GM21576 (cell line): Measurements from ENCODE around the gene ASIC2.

ENCODE experiments used
- ATAC-seq: cut with Tn5 transposase; IDR thresholded peaks from one replicate; pipeline ENCODE4 v1.9.1; 2021; ENCODE audit warnings: mild to moderate bottlenecking, moderate library complexity; ENCODE audit not compliant: unreplicated experiment

The ASIC2 gene

GRCh38 chr17:33292981-33293867, at the start of gene ASIC2:
TSS of gene ASIC2 (minus strand) at chr17:33293295.
- ATAC-seq: no peak

DNA sequence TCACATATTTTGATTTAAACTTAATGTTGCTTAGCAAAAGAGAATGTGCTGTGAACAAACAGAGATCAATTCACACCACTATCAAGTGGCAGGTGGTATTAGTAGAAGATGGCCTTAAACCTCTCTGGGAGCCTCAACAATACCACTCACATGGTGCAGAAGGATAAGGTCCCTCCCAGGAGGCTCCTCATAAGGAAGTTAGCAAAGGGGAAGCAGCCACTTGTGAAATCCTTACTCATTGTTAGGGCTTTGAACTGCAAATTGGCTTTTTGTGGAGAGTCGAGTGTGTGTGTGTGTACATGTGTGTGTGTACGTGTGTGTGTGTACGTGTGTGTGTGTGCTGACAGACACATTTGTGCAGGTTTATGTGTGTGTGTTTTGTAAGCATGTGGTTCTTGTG, 48.9 kb upstream of the ASIC2 start:
- no peak for ATAC-seq

- ATAC-seq: no peak
Measured at GRCh38 chr17:33338242-33338641, 45.1 kb upstream of the ASIC2 start.

DNA sequence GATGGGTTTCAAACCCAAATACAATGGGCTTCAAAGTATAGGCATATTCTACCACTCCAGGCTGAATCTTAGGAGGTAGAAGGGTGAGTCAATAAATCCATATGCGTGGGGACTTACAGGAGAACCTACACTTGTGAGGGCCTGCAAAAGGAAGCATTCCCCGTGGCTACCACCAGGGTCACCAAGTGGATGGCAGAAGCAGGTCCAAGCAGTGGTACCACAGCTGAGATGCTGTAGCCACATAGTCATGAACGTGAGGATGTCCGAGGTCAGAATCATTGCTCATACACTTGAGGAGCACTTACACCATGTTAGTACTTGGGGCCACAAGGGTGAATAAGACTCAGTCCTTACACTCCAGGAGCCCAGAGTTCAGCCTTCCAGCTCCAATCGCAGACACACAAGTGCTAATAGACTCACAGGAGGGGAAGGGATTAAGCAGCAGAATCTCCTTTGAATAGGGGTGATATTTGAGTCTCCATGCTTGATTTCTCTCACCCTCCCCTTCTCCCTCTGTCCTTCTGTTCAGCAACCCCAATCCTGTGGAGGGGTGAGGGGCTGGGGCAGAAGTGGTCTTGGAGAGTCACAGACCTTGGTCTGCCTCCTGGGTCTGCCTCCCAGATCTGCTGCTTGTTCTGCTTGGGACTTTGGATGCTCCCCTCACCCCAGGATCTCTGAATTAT, 42.5 kb upstream of the ASIC2 start:
- ATAC-seq: no peak

GRCh38 chr17:33334703-33335102, 41.6 kb upstream of the ASIC2 start:
- ATAC-seq: no peak

- no peak for ATAC-seq
Measured at GRCh38 chr17:33330877-33331276, 37.8 kb upstream of the ASIC2 start.

GRCh38 chr17:33328129-33328528, 35.0 kb upstream of the ASIC2 start:
- ATAC-seq: no peak

- ATAC-seq: no peak
Measured at GRCh38 chr17:33324736-33325135, 31.6 kb upstream of the ASIC2 start.

DNA sequence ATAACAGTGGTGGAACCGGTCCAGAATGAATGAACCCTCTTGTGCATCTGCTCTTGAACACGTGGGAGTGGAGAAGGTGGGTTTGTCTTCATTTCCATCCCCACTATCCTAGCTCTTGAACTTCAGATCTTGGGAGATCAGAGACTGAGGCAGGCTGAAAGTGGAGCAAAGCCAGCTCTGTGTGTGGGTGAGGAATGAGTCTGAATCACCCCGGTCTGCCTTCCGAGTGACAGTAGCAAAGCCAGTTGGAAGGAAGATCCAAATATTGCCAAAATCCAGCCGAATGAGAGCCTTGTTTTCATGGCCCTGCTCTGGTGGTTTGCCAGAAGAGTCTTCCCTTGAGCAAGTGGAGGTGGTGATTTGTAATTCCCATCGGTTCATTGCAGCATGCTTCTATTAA, 29.0 kb upstream of the ASIC2 start:
- ATAC-seq: no peak

GRCh38 chr17:33318241-33318640, 25.1 kb upstream of the ASIC2 start:
- no peak for ATAC-seq

DNA sequence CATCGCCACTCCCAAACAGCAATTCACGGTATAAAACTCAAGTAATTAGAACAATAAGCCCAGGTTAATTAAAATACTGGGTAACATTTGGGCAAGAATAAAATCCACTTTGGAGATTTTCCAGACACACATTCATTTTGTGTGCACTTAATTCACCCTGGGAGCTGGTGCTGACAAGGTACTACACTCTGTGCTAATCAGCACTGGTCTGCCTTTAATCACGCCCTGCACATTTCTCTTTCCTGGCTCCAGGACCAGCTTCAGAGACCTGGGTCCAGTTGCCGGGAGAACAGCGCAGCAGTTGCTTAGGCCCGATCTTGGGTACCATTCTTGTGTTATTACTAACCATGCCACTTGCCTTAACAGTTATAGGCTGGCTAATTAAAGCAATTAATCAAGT, 23.7 kb upstream of the ASIC2 start:
- ATAC-seq: no peak

GRCh38 chr17:33310296-33310695, 17.2 kb upstream of the ASIC2 start:
- no peak for ATAC-seq

GRCh38 chr17:33303254-33303653, 10.2 kb upstream of the ASIC2 start:
- no peak for ATAC-seq

DNA sequence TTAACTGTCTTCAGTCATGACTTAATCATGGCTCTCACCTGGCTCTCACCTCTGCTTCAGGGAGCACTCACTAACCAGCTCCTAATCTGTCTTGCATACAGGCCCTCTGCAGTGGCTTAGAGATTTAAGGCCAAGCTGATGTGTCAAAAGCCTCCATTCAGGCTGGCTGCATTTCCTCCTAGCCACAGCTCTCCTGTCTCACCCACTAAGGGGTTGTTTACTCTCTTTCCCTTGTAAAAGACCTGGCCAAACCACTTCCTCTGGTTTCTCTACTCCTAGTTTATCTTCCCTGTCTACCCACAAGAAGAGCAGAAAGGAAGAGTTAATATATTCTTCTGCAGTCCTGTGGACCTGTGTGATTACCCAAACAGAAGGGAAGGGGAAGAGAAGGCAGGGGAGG, 9.3 kb upstream of the ASIC2 start:
- ATAC-seq: no peak

DNA sequence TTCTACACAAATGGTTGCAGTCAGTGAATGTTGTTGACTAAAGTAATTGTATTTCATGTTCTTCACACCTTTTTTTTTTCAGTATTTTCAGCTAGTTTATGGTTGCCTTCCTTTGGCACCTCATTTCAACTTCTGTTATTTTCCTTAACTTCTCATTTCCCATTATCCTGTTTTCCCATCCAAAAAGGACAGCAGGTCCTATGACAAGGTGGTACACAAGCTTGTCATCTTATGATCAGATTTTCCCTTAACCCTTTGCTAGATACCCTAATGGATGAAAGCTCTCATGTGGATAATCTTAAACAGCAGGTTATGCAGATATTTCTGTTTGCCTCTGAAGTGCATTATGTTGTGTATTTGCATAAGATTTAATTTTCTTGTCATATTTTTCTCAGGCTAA, 7.1 kb upstream of the ASIC2 start:
- no peak for ATAC-seq

DNA sequence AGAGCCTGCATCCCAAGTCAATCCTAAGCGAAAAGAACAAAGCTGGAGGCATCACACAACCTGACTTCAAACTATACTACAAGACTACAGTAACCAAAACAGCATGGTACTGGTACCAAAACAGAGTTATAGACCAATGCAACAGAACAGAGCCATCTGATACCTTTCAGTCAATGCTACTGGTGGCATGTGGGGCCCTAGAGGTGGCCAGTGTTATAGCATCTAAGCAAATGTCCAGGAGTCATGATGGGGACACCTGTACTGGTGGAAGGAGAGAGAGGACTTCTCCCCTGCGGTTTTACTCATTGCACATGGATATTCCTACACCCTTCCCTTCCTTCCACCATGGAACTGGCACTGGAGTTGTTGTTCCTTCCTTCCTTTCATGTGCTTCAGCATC, 6.0 kb upstream of the ASIC2 start:
- no peak for ATAC-seq

DNA sequence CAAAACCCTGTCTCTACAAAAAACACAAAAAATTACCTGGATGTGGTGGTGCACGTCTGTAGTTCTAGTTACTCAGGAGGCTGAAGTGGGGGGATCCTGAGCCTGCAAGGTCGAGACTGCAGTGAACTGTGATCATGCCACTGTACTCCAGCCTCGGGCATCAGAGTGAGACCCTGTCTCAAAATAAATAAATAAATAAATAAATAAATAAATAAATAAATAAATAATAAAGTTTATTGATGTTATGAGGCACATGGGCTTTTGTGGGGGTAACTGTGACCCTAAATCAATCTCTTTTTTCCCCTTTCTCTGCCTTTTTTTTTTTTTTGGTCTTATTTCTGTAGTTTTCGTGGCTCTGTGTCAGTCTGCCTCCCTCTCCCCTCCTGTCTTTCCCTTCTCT, 4.5 kb upstream of the ASIC2 start:
- ATAC-seq: no peak

DNA sequence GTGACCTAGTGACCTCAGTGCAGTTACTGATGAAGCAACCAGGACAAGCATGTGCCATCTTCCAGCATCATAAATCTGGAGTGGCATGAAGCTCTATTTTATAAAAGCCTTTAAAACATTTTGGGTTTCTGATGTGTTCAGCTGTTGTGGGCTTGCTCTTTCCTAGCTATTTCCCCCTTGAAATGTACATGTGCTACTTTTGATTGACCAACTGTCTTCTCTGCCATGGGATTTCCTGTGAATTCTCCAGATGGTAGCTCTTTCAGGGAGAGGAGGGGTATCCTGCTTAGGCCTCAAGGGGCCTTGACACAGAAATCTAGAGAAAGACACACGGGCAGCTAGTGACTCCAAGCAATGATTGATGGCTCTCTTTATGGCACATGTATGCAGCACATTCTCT, 1.9 kb upstream of the ASIC2 start:
- no peak for ATAC-seq

DNA sequence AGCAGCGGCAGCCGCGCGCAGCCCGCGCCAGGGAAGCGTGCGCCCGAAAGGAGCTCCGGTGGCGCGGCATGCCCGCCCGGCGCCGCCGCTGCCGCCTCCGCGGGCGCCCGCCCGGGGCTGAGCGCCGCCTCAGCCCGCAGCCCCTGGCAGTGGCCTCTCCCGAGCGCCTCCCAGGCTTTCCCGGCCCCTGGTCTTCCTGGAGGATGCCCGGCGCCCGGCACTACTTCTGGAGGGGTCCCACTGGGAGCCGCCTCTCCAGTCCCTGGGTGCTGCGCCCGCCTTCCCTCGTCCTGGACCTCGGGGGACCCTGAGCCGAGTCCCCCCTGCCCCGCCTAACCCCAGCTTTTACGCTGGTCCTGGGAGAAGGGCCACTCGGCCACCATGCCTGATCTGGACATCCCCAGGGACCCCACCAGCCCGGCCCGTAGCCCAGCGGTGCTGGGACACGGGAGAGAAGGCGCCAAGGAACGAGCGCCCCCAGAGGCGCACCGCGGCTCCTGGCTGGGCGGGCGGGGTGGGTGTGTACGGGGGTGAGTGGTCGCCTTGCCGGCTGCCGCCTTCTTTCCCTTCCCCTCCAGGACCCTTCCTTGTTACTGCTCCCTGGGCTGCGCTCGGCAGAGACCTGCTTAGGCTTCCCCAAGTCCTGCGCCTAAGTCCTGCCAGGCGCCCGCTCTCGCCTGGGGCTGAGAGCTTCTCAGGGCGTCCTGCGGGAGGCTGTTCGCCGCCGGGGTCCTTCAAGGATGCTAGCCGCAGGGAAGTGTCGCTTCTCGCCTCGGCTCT, 704 bp downstream of the ASIC2 start:
- ATAC-seq: no peak

GRCh38 chr17:33291248-33292200, 1.6 kb downstream of the ASIC2 start:
- ATAC-seq: no peak

GRCh38 chr17:33290253-33290652, 2.8 kb downstream of the ASIC2 start:
- no peak for ATAC-seq
